Endothelial cell of coronary artery (primary cell): ENCODE measurements around the gene CORO2B. TPM values are rescaled to one million over a fixed set of nuclear protein-coding genes. Genes with fewer than 3 reads are reported as not detected.

Experiments used
- total RNA-seq: library from RNA; depleted of rRNA; stranded (reverse); fragments of >200 nt; gene quantifications from 2 replicates; pipeline ENCODE4 v1.2.3, GENCODE V29; 2014

The CORO2B gene
- total RNA-seq: 2.7 and 6.6 TPM in 2 replicates

GRCh38 chr15:68578980-68579935, at the start of gene CORO2B:
CORO2B (plus strand) TSS chr15:68578993; CDS start chr15:68579263, 270 bp downstream.

Other genes starting within 250 kb of the CORO2B start
- 0.54 and 25.9 TPM in 2 replicates for gene ITGA11, start 146.8 kb upstream of the CORO2B start, total RNA-seq
- 65.6 and 86.5 TPM in 2 replicates for gene ANP32A, start 241.9 kb downstream of the CORO2B start, total RNA-seq